Muscle layer of duodenum (tissue), 2 donors: ENCODE measurements around the gene BCAS3.

Source experiments
- H3K27ac ChIP-seq: one replicate; pipeline ENCODE4 v1.7.0; 2013; ENCODE audit warnings: mild to moderate bottlenecking, low read length
- H3K27me3 ChIP-seq: one replicate; pipeline ENCODE4 v1.7.0; 2013; ENCODE audit warnings: low read depth, mild to moderate bottlenecking, control low read depth, low read length
- H3K36me3 ChIP-seq, 2 donors: one replicate each; pipeline ENCODE4 v1.7.0; 2013; ENCODE audit warnings: low read length in 2 of 2, control low read depth in 1 of 2, mild to moderate bottlenecking in 1 of 2; ENCODE audit not compliant: insufficient read depth in 2 of 2, control insufficient read depth in 1 of 2
- H3K4me1 ChIP-seq, 2 donors: one replicate each; pipeline ENCODE4 v1.7.0; 2013; ENCODE audit warnings: low read length in 2 of 2, mild to moderate bottlenecking in 2 of 2, control low read depth in 1 of 2, moderate library complexity in 1 of 2; ENCODE audit not compliant: insufficient read depth in 2 of 2, control insufficient read depth in 1 of 2
- H3K4me3 ChIP-seq, 2 donors: one replicate each; pipeline ENCODE4 v1.7.0; 2013; ENCODE audit warnings: low read length in 2 of 2, low read depth in 1 of 2, mild to moderate bottlenecking in 1 of 2
- H3K9me3 ChIP-seq, 2 donors: one replicate each; pipeline ENCODE4 v1.7.0; 2013; ENCODE audit warnings: low read length in 2 of 2, control low read depth in 1 of 2, mild to moderate bottlenecking in 1 of 2; ENCODE audit not compliant: control insufficient read depth in 1 of 2
- donor health status: healthy.

BCAS3 gene

DNA sequence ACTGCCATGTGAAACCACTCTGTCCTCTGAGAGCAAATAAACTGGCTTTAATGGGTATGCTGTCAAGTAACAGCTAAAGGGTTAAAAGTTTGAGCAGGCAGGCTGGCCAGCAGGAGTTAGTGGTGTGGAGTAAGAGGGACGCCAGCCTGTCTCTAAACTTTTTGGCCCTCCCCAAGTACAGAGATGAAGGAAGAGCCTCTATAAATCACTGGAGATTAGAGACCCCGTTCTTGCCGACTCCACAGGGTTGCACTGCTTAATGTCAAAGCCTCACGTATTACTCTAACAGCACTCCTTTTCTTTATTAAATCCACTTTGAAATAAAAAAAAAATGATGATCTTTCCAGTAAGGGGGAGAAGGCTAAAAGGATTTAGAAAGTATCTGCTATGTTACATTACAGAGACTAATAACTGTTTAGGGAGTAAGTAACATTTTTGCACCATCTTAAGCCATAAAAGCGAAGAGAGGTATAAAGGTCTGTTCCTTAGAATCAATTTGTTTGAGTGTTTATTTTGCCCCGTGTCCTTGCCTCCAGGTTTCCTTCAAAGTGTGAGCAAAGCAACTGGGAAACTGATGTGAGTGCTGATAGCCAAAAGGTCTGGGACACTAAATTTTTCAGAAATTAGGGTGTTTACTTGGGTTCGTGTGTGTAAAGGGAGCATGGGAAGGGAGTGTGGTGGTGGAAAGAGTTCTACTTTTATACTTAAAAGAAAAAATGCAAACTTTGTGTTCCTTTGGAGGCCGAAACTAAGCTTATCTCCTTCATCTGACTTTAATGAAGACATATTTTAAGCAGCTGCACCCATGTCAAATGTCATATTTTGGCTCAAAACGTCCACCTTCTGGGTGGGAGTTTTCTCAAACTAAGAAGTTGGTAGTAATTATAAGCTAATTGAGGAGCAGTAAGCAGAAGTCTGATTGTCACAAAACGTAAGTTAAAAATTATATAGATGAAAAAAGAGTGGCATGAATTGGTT lies 612.0 kb downstream of the BCAS3 start:
- H3K4me1 ChIP-seq: peaks cover 0 to 11% of the 10 kb centered on the region in 2 donors
- no peaks in the 10 kb centered on the region for H3K36me3 ChIP-seq
- no peak overlapping the region for H3K27ac ChIP-seq
- H3K27me3 ChIP-seq: no peaks in the 10 kb centered on the region
- no peak overlapping the region for H3K4me3 ChIP-seq
- H3K9me3 ChIP-seq: no peaks in the 10 kb centered on the region

DNA sequence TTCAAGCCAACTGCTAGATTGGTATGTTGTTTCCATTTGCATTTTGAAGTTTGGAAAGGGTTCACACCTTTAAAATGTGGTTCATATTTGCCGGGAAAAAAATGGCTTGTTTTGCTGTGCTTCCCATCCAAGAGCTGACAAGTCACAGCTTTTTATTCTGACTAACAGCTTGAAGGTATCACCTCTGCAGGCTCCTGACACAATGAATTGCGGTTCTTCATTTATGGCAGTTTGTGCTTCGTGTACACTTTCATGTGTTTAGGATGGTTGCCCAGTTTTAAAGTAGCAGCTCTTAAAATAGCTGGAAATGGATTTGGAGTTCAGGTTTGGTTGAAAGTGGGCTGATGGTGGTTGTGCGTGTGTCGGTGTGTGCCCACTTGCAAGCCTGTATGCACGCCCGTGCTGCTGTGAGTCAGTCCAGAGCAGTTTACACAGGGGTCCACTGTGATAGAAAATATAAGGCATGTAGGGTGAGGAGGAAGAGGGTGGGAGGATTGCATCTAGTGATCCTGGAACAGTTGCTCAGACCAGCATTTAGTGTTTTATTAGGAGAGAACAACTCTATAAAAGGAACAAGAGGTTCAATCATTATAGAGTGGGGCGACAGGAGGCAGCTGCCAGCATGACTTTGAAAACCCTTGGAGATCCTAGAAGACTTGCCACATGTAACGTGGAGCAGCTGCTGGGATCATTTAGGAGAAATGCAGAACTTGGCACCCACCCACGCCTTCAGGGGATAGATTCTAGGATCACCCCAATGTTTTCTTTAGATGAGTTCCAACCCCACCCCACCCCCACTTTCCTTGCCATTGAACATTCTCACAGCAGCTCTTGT lies 614.0 kb downstream of the BCAS3 start:
- Histone ChIP-seq H3K9me3 (no peaks in the 10 kb centered on the region), H3K4me3 (no peak overlapping the region), H3K4me1 (peaks cover 0 to 11% of the 10 kb centered on the region in 2 donors), H3K27ac (no peak overlapping the region), H3K27me3 (no peaks in the 10 kb centered on the region), H3K36me3 (no peaks in the 10 kb centered on the region)

DNA sequence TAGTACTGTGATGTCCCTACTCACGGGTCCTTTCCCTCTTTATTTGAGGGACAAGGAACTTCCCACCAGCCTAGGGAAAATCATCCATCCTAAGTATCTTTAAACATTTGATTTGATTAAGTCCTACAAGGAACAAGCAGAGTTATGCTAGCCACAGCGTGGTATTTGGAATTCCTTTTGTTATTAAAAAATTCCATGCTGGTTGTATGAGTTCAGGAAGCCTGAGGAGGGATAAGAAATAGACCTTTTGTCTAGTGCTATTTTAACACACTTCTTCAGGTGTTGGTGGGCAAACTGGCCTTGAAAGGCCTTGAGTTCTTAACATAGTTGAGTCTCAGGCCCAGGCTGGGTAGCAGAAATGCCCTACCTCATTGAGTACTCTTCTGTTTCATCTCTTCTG lies 616.6 kb downstream of the BCAS3 start:
- no peak overlapping the region for H3K4me3 ChIP-seq
- H3K4me1 ChIP-seq: peaks cover 0 to 11% of the 10 kb centered on the region in 2 donors
- no peaks in the 10 kb centered on the region for H3K9me3 ChIP-seq
- H3K36me3 ChIP-seq: no peaks in the 10 kb centered on the region
- H3K27ac ChIP-seq: no peak overlapping the region
- H3K27me3 ChIP-seq: no peaks in the 10 kb centered on the region

GRCh38 chr17:61294777-61295176 lies 617.1 kb downstream of the BCAS3 start:
- Histone ChIP-seq H3K4me3 (no peak overlapping the region), H3K27ac (no peak overlapping the region), H3K36me3 (no peaks in the 10 kb centered on the region), H3K9me3 (no peaks in the 10 kb centered on the region), H3K4me1 (peaks cover 0 to 11% of the 10 kb centered on the region in 2 donors), H3K27me3 (no peaks in the 10 kb centered on the region)

GRCh38 chr17:61296058-61296457 lies 618.4 kb downstream of the BCAS3 start:
- H3K27ac ChIP-seq: no peak overlapping the region
- H3K36me3 ChIP-seq: no peaks in the 10 kb centered on the region
- no peaks in the 10 kb centered on the region for H3K27me3 ChIP-seq
- no peaks in the 10 kb centered on the region for H3K9me3 ChIP-seq
- H3K4me1 ChIP-seq: peaks cover 0 to 11% of the 10 kb centered on the region in 2 donors
- H3K4me3 ChIP-seq: no peak overlapping the region

GRCh38 chr17:61299517-61300513 lies 622.2 kb downstream of the BCAS3 start:
- H3K36me3 ChIP-seq: no peaks in the 10 kb centered on the region
- H3K9me3 ChIP-seq: no peaks in the 10 kb centered on the region
- H3K27ac ChIP-seq: no peak overlapping the region
- H3K4me1 ChIP-seq: no peaks in the 10 kb centered on the region
- no peak overlapping the region for H3K4me3 ChIP-seq
- H3K27me3 ChIP-seq: no peaks in the 10 kb centered on the region

- Histone ChIP-seq H3K9me3 (no peaks in the 10 kb centered on the region), H3K27me3 (no peaks in the 10 kb centered on the region), H3K36me3 (no peaks in the 10 kb centered on the region), H3K4me1 (no peaks in the 10 kb centered on the region), H3K4me3 (no peak overlapping the region), H3K27ac (no peak overlapping the region)
These were observed 625.5 kb downstream of the BCAS3 start for GRCh38 chr17:61302953-61303816.

DNA sequence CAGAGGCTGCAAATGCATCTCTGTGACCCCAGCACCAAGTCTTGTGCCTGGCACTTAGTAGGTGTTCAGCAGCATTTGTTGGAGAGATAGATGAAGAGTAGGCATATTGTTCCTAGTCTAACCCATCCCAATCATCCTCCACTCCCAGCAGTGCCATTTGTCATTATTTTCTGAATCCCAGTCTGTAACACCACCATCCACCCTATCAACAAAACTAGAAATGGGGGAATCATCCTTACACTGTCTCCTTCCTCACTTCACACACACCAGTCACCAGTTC lies 626.1 kb downstream of the BCAS3 start:
- Histone ChIP-seq H3K4me1 (peaks cover 0 to 2% of the 10 kb centered on the region in 2 donors), H3K4me3 (no peak overlapping the region), H3K27ac (no peak overlapping the region), H3K27me3 (no peaks in the 10 kb centered on the region), H3K36me3 (no peaks in the 10 kb centered on the region), H3K9me3 (no peaks in the 10 kb centered on the region)

GRCh38 chr17:61305024-61305423 lies 627.4 kb downstream of the BCAS3 start:
- Histone ChIP-seq H3K36me3 (no peaks in the 10 kb centered on the region), H3K4me3 (no peak overlapping the region)

GRCh38 chr17:61306003-61306402 lies 628.4 kb downstream of the BCAS3 start:
- Histone ChIP-seq H3K4me3 (no peak overlapping the region), H3K27me3 (no peaks in the 10 kb centered on the region), H3K9me3 (no peaks in the 10 kb centered on the region), H3K36me3 (no peaks in the 10 kb centered on the region), H3K4me1 (peaks cover 3 to 8% of the 10 kb centered on the region in 2 donors), H3K27ac (no peak overlapping the region)

More at GRCh38 chr17:61305024-61305423, 627.4 kb downstream of the BCAS3 start:
- Histone ChIP-seq H3K27ac (no peak overlapping the region), H3K27me3 (no peaks in the 10 kb centered on the region), H3K4me1 (peaks cover 3 to 8% of the 10 kb centered on the region in 2 donors), H3K9me3 (no peaks in the 10 kb centered on the region)
